Astrocyte (in vitro differentiated cells and primary cell): ENCODE measurements around the gene PLLP.

Experiments
- EZH2 ChIP-seq: IDR thresholded peaks from 2 replicates; pipeline ENCODE4 v1.6.1; 2012; ENCODE audit warnings: mild to moderate bottlenecking, low read length, inconsistent platforms; ENCODE audit not compliant: insufficient read depth
- TF ChIP-seq, protein P1 (sequence below): IDR thresholded peaks from 2 replicates; pipeline ENCODE4 v1.5.1; 2011; ENCODE audit warnings: low read depth, mild to moderate bottlenecking, inconsistent platforms, low read length, moderate library complexity; ENCODE audit not compliant: insufficient read depth

DNA sequence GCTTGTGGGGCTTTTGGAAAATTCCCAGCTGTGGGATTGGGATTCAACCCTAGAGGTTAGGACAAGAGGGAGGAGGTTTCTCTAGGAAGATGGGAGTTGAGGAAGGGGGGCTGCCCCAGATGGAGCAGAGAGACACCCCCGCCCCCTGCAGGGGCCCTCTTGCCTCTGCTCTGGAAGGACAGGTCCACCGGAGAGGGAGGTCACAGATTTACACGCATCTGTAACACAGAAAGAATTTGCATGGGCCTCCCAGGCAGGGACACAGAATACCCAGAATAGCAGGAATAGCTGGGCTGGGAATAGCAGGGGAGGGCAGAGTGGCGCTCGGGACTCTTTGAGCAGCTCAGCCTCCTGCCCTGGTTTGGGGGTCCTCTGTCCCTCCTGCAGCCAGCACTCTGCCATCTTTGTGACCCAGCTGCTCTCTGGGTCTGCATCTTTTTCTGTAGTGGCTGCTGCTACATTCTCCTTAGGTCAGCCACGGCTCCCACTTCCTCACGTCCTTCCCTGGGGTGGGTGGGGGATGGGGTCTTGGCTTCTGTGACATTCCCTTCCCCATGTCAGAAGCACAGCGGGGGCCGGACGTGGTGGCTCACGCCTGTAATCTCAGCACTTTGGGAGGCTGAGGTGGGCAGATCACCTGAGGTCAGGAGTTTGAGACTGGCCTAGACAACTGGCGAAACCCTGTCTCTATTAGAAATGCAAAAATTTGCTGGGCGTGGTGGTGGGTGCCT lies 33.9 kb upstream of the PLLP start:
- TF ChIP-seq EZH2 = no peak
- TF ChIP-seq, protein P1, sequence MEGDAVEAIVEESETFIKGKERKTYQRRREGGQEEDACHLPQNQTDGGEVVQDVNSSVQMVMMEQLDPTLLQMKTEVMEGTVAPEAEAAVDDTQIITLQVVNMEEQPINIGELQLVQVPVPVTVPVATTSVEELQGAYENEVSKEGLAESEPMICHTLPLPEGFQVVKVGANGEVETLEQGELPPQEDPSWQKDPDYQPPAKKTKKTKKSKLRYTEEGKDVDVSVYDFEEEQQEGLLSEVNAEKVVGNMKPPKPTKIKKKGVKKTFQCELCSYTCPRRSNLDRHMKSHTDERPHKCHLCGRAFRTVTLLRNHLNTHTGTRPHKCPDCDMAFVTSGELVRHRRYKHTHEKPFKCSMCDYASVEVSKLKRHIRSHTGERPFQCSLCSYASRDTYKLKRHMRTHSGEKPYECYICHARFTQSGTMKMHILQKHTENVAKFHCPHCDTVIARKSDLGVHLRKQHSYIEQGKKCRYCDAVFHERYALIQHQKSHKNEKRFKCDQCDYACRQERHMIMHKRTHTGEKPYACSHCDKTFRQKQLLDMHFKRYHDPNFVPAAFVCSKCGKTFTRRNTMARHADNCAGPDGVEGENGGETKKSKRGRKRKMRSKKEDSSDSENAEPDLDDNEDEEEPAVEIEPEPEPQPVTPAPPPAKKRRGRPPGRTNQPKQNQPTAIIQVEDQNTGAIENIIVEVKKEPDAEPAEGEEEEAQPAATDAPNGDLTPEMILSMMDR = no peak
